Measurements from ENCODE around the gene SCMH1.

SCMH1 gene

GRCh38 chr1:41153750-41154274 lies 88.3 kb downstream of the SCMH1 start:
- H3K36me3 ChIP-seq (ENCODE audit: low read length), result peaks cover 7% of the 10 kb centered on the region; the same call in 1 of the 2 replicates

GRCh38 chr1:41152622-41153044 lies 89.5 kb downstream of the SCMH1 start:
- Histone ChIP-seq H3K4me2 (ENCODE audit: low read depth, low read length, poor library complexity, severe bottlenecking) (no peak overlapping the region), H3K36me3 (ENCODE audit: low read length) (peaks cover 9% of the 10 kb centered on the region; the same call in 1 of the 2 replicates), H3K4me3 (ENCODE audit: insufficient read depth, low read length, poor library complexity, severe bottlenecking) (no peak overlapping the region), H3F3A (ENCODE audit: insufficient read depth) (no peaks in the 10 kb centered on the region), H3K9ac (ENCODE audit: low read length) (no peak overlapping the region), H3K79me2 (ENCODE audit: insufficient read depth, low read length) (no peaks in the 10 kb centered on the region), H3K9me2 (replicated peaks; ENCODE audit: insufficient read depth, low read length) (no peaks in the 10 kb centered on the region), H3K9me3 (ENCODE audit: insufficient read depth, low read length) (no peaks in the 10 kb centered on the region), H3K27ac (ENCODE audit: low read depth, low read length) (no peak overlapping the region), H2AFZ (ENCODE audit: low read depth, low read length, severe bottlenecking) (no peak overlapping the region), H3K27me3 (ENCODE audit: low read length) (no peaks in the 10 kb centered on the region), H4K20me1 (ENCODE audit: low read depth, low read length) (no peaks in the 10 kb centered on the region)
- no peak for TF ChIP-seq EZH2phosphoT487 (conservative IDR thresholded peaks at IDR 0.05; ENCODE audit: low read length)
- no peak for TF ChIP-seq CTCF (IDR thresholded peaks at IDR 0.05; ENCODE audit: insufficient read depth, low read length, poor library complexity, severe bottlenecking)

More at GRCh38 chr1:41153750-41154274, 88.3 kb downstream of the SCMH1 start:
- no peak overlapping the region for H3K27ac ChIP-seq (ENCODE audit: low read depth, low read length)
- H2AFZ ChIP-seq (ENCODE audit: low read depth, low read length, severe bottlenecking), result no peak overlapping the region
- H3K9ac ChIP-seq (ENCODE audit: low read length), result no peak overlapping the region
- TF ChIP-seq CTCF (IDR thresholded peaks at IDR 0.05; ENCODE audit: insufficient read depth, low read length, poor library complexity, severe bottlenecking), result no peak
- TF ChIP-seq EZH2phosphoT487 (conservative IDR thresholded peaks at IDR 0.05; ENCODE audit: low read length), result no peak
- H3K4me2 ChIP-seq (ENCODE audit: low read depth, low read length, poor library complexity, severe bottlenecking), result no peak overlapping the region
- H3K4me3 ChIP-seq (ENCODE audit: insufficient read depth, low read length, poor library complexity, severe bottlenecking), result no peak overlapping the region
- H3F3A ChIP-seq (ENCODE audit: insufficient read depth), result no peaks in the 10 kb centered on the region
- H3K9me3 ChIP-seq (ENCODE audit: insufficient read depth, low read length), result no peaks in the 10 kb centered on the region
- no peaks in the 10 kb centered on the region for H4K20me1 ChIP-seq (ENCODE audit: low read depth, low read length)
- H3K79me2 ChIP-seq (ENCODE audit: insufficient read depth, low read length), result no peaks in the 10 kb centered on the region
- no peaks in the 10 kb centered on the region for H3K27me3 ChIP-seq (ENCODE audit: low read length)
- no peaks in the 10 kb centered on the region for H3K9me2 ChIP-seq (replicated peaks; ENCODE audit: insufficient read depth, low read length)

- H3K4me2 ChIP-seq (ENCODE audit: low read depth, low read length, poor library complexity, severe bottlenecking), result no peak overlapping the region
- H3K4me3 ChIP-seq (ENCODE audit: insufficient read depth, low read length, poor library complexity, severe bottlenecking), result no peak overlapping the region
- no peak overlapping the region for H2AFZ ChIP-seq (ENCODE audit: low read depth, low read length, severe bottlenecking)
- H3K27ac ChIP-seq (ENCODE audit: low read depth, low read length), result no peak overlapping the region
- no peaks in the 10 kb centered on the region for H3K9me3 ChIP-seq (ENCODE audit: insufficient read depth, low read length)
- H3K79me2 ChIP-seq (ENCODE audit: insufficient read depth, low read length), result no peaks in the 10 kb centered on the region
- TF ChIP-seq CTCF (IDR thresholded peaks at IDR 0.05; ENCODE audit: insufficient read depth, low read length, poor library complexity, severe bottlenecking) (no peak), EZH2phosphoT487 (conservative IDR thresholded peaks at IDR 0.05; ENCODE audit: low read length) (no peak)
- H4K20me1 ChIP-seq (ENCODE audit: low read depth, low read length), result no peaks in the 10 kb centered on the region
- no peak overlapping the region for H3K9ac ChIP-seq (ENCODE audit: low read length)
- peaks cover 11% of the 10 kb centered on the region; the same call in 1 of the 2 replicates for H3K36me3 ChIP-seq (ENCODE audit: low read length)
- no peaks in the 10 kb centered on the region for H3K9me2 ChIP-seq (replicated peaks; ENCODE audit: insufficient read depth, low read length)
- H3K27me3 ChIP-seq (ENCODE audit: low read length), result no peaks in the 10 kb centered on the region
- no peaks in the 10 kb centered on the region for H3F3A ChIP-seq (ENCODE audit: insufficient read depth)
These were observed 90.3 kb downstream of the SCMH1 start for GRCh38 chr1:41151846-41152245.
